Gastrocnemius medialis (tissue), 4 donors: ENCODE results near the gene CFLAR. TPM values are rescaled to one million over a fixed set of nuclear protein-coding genes. Genes with fewer than 3 reads are reported as not detected.

Source experiments
- ATAC-seq, 2 donors: fragments of 150-250 bp; one replicate each; pipeline ENCODE4 v1.9.1; 2016
- DNase-seq, 2 donors: peaks; one replicate each; pipeline ENCODE4 v3.0.0-alpha.2; 2019
- H3K27ac ChIP-seq, 4 donors: fragments of 200-600 bp; sonication (generic); 1 replicate in 1 of 4; 2 replicates in 3 of 4; pipeline ENCODE4 v1.5.1; 2016 to 2018; ENCODE audit warnings: mild to moderate bottlenecking in 2 of 4, moderate library complexity in 1 of 4
- H3K27me3 ChIP-seq, 3 donors: fragments of 200-600 bp; sonication (generic) in 2 of 3; 1 replicate in 1 of 3; 2 replicates in 2 of 3; pipeline versions ENCODE4 v1.5.1 to v1.6.0; 2016 to 2019; ENCODE audit warnings: mild to moderate bottlenecking in 1 of 3, moderate library complexity in 1 of 3
- H3K36me3 ChIP-seq, 2 donors: fragments of 200-600 bp; sonication (generic) in 1 of 2; one replicate each; pipeline ENCODE4 v1.5.1; 2017 to 2018
- H3K4me1 ChIP-seq, 2 donors: fragments of 200-600 bp; sonication (generic) in 1 of 2; one replicate each; pipeline ENCODE4 v1.5.1; 2016 to 2017; ENCODE audit warnings: mild to moderate bottlenecking in 2 of 2
- H3K4me3 ChIP-seq, 4 donors: fragments of 200-600 bp; sonication (generic) in 3 of 4; 1 replicate in 1 of 4; 2 replicates in 3 of 4; pipeline ENCODE4 v1.5.1; 2016 to 2019; ENCODE audit warnings: mild to moderate bottlenecking in 2 of 4
- H3K9me3 ChIP-seq, 3 donors: fragments of 200-600 bp; sonication (generic) in 2 of 3; 1 replicate in 1 of 3; 2 replicates in 2 of 3; pipeline ENCODE4 v1.5.1; 2016 to 2019
- CTCF ChIP-seq, 5 experiments: fragments of 450-650 bp in 3 of 5; fragments of 200-600 bp in 2 of 5; sonication (generic) in 2 of 5; IDR thresholded peaks in 4 of 5; conservative IDR thresholded peaks in 1 of 5; 1 replicate in 4 of 5; 2 replicates in 1 of 5; pipeline ENCODE4 v1.5.1; 2016 to 2019; ENCODE audit warnings: antibody characterized with exemption in 5 of 5, mild to moderate bottlenecking in 3 of 5, moderate library complexity in 3 of 5
- POLR2A ChIP-seq, 2 donors: fragments of 450-650 bp; IDR thresholded peaks; one replicate each; pipeline ENCODE4 v1.6.1; 2017; ENCODE audit warnings: antibody characterized with exemption in 2 of 2, mild to moderate bottlenecking in 2 of 2, moderate library complexity in 2 of 2
- in situ Hi-C, 4 donors: fragments of 200-750 bp; cut with MboI; loops; one replicate each; pipeline versions ENCODE4 v1.15.0 to v1.8.0; 2017; ENCODE audit warnings: low sequenced_read_pairs in 4 of 4
- intact Hi-C: fragments of 100-400 bp; cut with DNase I; formaldehyde crosslinking; loops from one replicate; pipeline ENCODE4 v1.15.1; 2023; ENCODE audit warnings: low total_unique reads
- total RNA-seq, 4 donors: library from RNA; depleted of rRNA; stranded (reverse); fragments of >200 nt; gene quantifications; one replicate each; pipeline versions ENCODE4 v1.1.0 to v1.2.3, GENCODE V29; 2016

Gene CFLAR
- total RNA-seq, 4 donors from 2014 or later: 298 to 491 (median 352) TPM

GRCh38 chr2:201216918-201217317 is 101.0 kb downstream of the CFLAR start:
- no peak for TF ChIP-seq CTCF (IDR thresholded peaks at IDR 0.05 in 4 of 5, conservative IDR thresholded peaks at IDR 0.05 in 1 of 5)
- TF ChIP-seq POLR2A (IDR thresholded peaks at IDR 0.05): no peak
- in situ Hi-C loops (no loop called here), intact Hi-C loops (no loop called here)

GRCh38 chr2:201218780-201219179 is 102.8 kb downstream of the CFLAR start:
- TF ChIP-seq POLR2A (IDR thresholded peaks at IDR 0.05) (no peak), CTCF (IDR thresholded peaks at IDR 0.05 in 4 of 5, conservative IDR thresholded peaks at IDR 0.05 in 1 of 5) (no peak)
- intact Hi-C loops: no loop called here
- H3K27ac ChIP-seq: peak overlapping the region in 2 of 4 donors; percentile 18 to 22
- H3K9me3 ChIP-seq: no peaks in the 10 kb centered on the region
- H3K27me3 ChIP-seq: no peaks in the 10 kb centered on the region
- DNase-seq (no peak), ATAC-seq (peak in 1 of 2 donors; percentile 64)
- H3K4me3 ChIP-seq: no peak overlapping the region
- in situ Hi-C loops: no loop called here
- H3K36me3 ChIP-seq: no peaks in the 10 kb centered on the region
- no peaks in the 10 kb centered on the region for H3K4me1 ChIP-seq

More at GRCh38 chr2:201216918-201217317, 101.0 kb downstream of the CFLAR start:
- Histone ChIP-seq H3K27me3 (no peaks in the 10 kb centered on the region), H3K4me1 (no peaks in the 10 kb centered on the region), H3K27ac (no peak overlapping the region), H3K36me3 (no peaks in the 10 kb centered on the region), H3K9me3 (no peaks in the 10 kb centered on the region), H3K4me3 (no peak overlapping the region)
- no peak for ATAC-seq
- DNase-seq: no peak

- Histone ChIP-seq H3K27me3 (no peaks in the 10 kb centered on the region), H3K27ac (peak overlapping the region in 1 of 4 donors; percentile 22), H3K4me3 (no peak overlapping the region), H3K9me3 (no peaks in the 10 kb centered on the region), H3K36me3 (no peaks in the 10 kb centered on the region), H3K4me1 (no peaks in the 10 kb centered on the region)
- ATAC-seq (no peak), DNase-seq (no peak)
- in situ Hi-C loops: no loop called here
- TF ChIP-seq POLR2A (IDR thresholded peaks at IDR 0.05) (no peak), CTCF (IDR thresholded peaks at IDR 0.05 in 4 of 5, conservative IDR thresholded peaks at IDR 0.05 in 1 of 5) (no peak)
- intact Hi-C loops: no loop called here
Observed at GRCh38 chr2:201219328-201220096, 103.5 kb downstream of the CFLAR start.

GRCh38 chr2:201220102-201220570 is 104.2 kb downstream of the CFLAR start:
- ATAC-seq: no peak
- DNase-seq: no peak

More at GRCh38 chr2:201220102-201220570, 104.2 kb downstream of the CFLAR start:
- Histone ChIP-seq H3K9me3 (no peaks in the 10 kb centered on the region), H3K4me3 (no peak overlapping the region), H3K27me3 (no peaks in the 10 kb centered on the region), H3K4me1 (no peaks in the 10 kb centered on the region), H3K27ac (peak overlapping the region in 2 of 4 donors; percentile 22 to 39), H3K36me3 (no peaks in the 10 kb centered on the region)
- in situ Hi-C loops (no loop called here), intact Hi-C loops (no loop called here)
- TF ChIP-seq CTCF (IDR thresholded peaks at IDR 0.05 in 4 of 5, conservative IDR thresholded peaks at IDR 0.05 in 1 of 5) (no peak), POLR2A (IDR thresholded peaks at IDR 0.05) (no peak)
